Panc1 (cell line): ENCODE results near the gene MS4A6A.

Experiments used
- POLR2AphosphoS5 ChIP-seq: IDR thresholded peaks from 2 replicates; pipeline ENCODE4 v1.6.1; 2012; ENCODE audit warnings: mild to moderate bottlenecking, low read depth, low read length, moderate library complexity
- TCF7L2 ChIP-seq: IDR thresholded peaks from 2 replicates; pipeline ENCODE4 v1.6.1; 2011; ENCODE audit warnings: mild to moderate bottlenecking, low read depth, low read length, inconsistent platforms
- TF ChIP-seq, protein P1 (sequence below): fragments of 450-650 bp; IDR thresholded peaks from 2 replicates; pipeline ENCODE4 v1.5.1; 2017; ENCODE audit warnings: mild to moderate bottlenecking

- TF ChIP-seq, protein P1, sequence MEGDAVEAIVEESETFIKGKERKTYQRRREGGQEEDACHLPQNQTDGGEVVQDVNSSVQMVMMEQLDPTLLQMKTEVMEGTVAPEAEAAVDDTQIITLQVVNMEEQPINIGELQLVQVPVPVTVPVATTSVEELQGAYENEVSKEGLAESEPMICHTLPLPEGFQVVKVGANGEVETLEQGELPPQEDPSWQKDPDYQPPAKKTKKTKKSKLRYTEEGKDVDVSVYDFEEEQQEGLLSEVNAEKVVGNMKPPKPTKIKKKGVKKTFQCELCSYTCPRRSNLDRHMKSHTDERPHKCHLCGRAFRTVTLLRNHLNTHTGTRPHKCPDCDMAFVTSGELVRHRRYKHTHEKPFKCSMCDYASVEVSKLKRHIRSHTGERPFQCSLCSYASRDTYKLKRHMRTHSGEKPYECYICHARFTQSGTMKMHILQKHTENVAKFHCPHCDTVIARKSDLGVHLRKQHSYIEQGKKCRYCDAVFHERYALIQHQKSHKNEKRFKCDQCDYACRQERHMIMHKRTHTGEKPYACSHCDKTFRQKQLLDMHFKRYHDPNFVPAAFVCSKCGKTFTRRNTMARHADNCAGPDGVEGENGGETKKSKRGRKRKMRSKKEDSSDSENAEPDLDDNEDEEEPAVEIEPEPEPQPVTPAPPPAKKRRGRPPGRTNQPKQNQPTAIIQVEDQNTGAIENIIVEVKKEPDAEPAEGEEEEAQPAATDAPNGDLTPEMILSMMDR = no peak
- TF ChIP-seq POLR2AphosphoS5 (no peak), TCF7L2 (no peak)
These were observed 815 bp upstream of the MS4A6A start for GRCh38 chr11:60183591-60184205.
